Stomach (tissue), 9 donors: ENCODE measurements around the gene FARS2. TPM values are rescaled to one million over a fixed set of nuclear protein-coding genes. Genes with fewer than 3 reads are reported as not detected.

ENCODE experiments used
- DNase-seq, 2 donors: peaks; one replicate each; pipeline versions ENCODE4 v3.0.0 to v3.0.0-alpha.2; 2013 to 2019
- H3K27ac ChIP-seq, 5 donors: fragments of 200-600 bp in 4 of 5; sonication (generic) in 4 of 5; one replicate each; pipeline ENCODE4 v1.5.1; 2013 to 2019; ENCODE audit warnings: mild to moderate bottlenecking in 1 of 5, moderate library complexity in 1 of 5
- H3K27me3 ChIP-seq, 3 donors: fragments of 200-600 bp; sonication (generic); one replicate each; pipeline ENCODE4 v1.5.1; 2017 to 2019; ENCODE audit warnings: mixed run types in 1 of 3
- H3K36me3 ChIP-seq, 4 donors: fragments of 200-600 bp; sonication (generic); 1 replicate in 3 of 4; 2 replicates in 1 of 4; pipeline ENCODE4 v1.5.1; 2016 to 2019
- H3K4me1 ChIP-seq, 4 donors: fragments of 200-600 bp; sonication (generic); one replicate each; pipeline ENCODE4 v1.5.1; 2016 to 2019
- H3K4me3 ChIP-seq, 4 donors: fragments of 200-600 bp; sonication (generic) in 3 of 4; one replicate each; pipeline ENCODE4 v1.5.1; 2016 to 2019; ENCODE audit warnings: mild to moderate bottlenecking in 1 of 4
- H3K9me3 ChIP-seq, 4 donors: fragments of 200-600 bp; sonication (generic); one replicate each; pipeline ENCODE4 v1.5.1; 2016 to 2019
- EP300 ChIP-seq: sonication (generic); formaldehyde crosslinking; IDR thresholded peaks from one replicate; pipeline ENCODE4 v1.6.1; 2017; ENCODE audit warnings: antibody characterized with exemption
- POLR2A ChIP-seq, 4 donors: fragments of 450-650 bp; IDR thresholded peaks; one replicate each; pipeline ENCODE4 v1.6.1; 2016; ENCODE audit warnings: antibody characterized with exemption in 4 of 4, control low read depth in 2 of 4, mild to moderate bottlenecking in 1 of 4, moderate library complexity in 1 of 4
- POLR2AphosphoS5 ChIP-seq, 3 donors: sonication (generic); formaldehyde crosslinking; IDR thresholded peaks; one replicate each; pipeline ENCODE4 v1.6.1; 2016; ENCODE audit warnings: antibody characterized with exemption in 3 of 3
- WGBS, 5 donors: extraction: QIAGEN DNeasy Blood & Tissue Kit in 3 of 5; methylation state at CpG; one replicate each; pipeline versions ENCODE4 v1.1.5 to v1.1.7; 2013 to 2018; 5-methylcytosine and 5-hydroxymethylcytosine counted together
- intact Hi-C: fragments of 100-400 bp; cut with DNase I; formaldehyde crosslinking; loops from one replicate; pipeline ENCODE4 v1.15.1; 2023; ENCODE audit warnings: low total_unique reads
- polyA plus RNA-seq, 3 donors: library from polyadenylated mRNA; stranded (reverse); fragments of 200-250 nt; gene quantifications; one replicate each; pipeline ENCODE4 v1.2.3, GENCODE V29; 2013
- total RNA-seq, 5 donors: library from RNA; depleted of rRNA; stranded (reverse); fragments of >200 nt; gene quantifications; one replicate each; pipeline versions ENCODE4 v1.1.0 to v1.2.3, GENCODE V29; 2014 to 2016
- TF ChIP-seq, protein P1 (sequence below), 7 experiments: fragments of 450-650 bp in 4 of 7; fragments of 200-600 bp in 3 of 7; sonication (generic) in 3 of 7; IDR thresholded peaks; one replicate each; pipeline ENCODE4 v1.5.1; 2016 to 2019; ENCODE audit warnings: antibody characterized with exemption in 7 of 7, control low read depth in 2 of 7, mild to moderate bottlenecking in 1 of 7
- donor health status: healthy with polysubstance abuse.
- donor health status: Bipolar disorder and iron deficiency.
- donor health status: healthy.

Gene FARS2
- total and polyA plus RNA-seq, 8 donors: 3.8 to 47.8 (median 15.9) TPM

DNA sequence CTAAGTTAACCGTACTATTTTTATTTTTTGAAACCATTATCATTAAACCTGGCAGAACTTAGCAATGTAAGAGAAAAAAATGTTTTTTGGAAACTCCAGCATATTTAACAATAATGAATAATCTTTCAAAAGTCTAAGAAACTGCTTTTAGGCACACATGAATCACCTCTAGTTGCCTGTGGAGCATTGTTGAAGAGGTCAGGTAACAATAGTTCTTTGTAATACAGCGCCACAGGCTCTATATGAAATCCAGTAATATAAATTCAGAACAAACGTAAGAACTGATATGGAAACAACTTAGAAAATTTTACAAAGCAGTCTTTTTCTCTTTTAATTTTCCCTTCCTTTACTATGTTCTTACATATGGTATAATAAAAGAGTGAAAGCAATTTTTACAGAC, 10.9 kb upstream of the FARS2 start:
- intact Hi-C loops: no loop called here
- H3K4me3 ChIP-seq: no peak overlapping the region
- WGBS, 5 donors: 75 to 85% (median 80%) methylated on average over 3 of the region's 3 CpGs
- H3K27ac ChIP-seq: no peak overlapping the region
- TF ChIP-seq POLR2AphosphoS5 (IDR thresholded peaks at IDR 0.05) (no peak), EP300 (no peak), POLR2A (IDR thresholded peaks at IDR 0.05) (no peak)
- TF ChIP-seq, protein P1, sequence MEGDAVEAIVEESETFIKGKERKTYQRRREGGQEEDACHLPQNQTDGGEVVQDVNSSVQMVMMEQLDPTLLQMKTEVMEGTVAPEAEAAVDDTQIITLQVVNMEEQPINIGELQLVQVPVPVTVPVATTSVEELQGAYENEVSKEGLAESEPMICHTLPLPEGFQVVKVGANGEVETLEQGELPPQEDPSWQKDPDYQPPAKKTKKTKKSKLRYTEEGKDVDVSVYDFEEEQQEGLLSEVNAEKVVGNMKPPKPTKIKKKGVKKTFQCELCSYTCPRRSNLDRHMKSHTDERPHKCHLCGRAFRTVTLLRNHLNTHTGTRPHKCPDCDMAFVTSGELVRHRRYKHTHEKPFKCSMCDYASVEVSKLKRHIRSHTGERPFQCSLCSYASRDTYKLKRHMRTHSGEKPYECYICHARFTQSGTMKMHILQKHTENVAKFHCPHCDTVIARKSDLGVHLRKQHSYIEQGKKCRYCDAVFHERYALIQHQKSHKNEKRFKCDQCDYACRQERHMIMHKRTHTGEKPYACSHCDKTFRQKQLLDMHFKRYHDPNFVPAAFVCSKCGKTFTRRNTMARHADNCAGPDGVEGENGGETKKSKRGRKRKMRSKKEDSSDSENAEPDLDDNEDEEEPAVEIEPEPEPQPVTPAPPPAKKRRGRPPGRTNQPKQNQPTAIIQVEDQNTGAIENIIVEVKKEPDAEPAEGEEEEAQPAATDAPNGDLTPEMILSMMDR (IDR thresholded peaks at IDR 0.05): no peak
- no peak for DNase-seq
- peaks cover 0 to 20% (median 6%) of the 10 kb centered on the region in 4 donors for H3K36me3 ChIP-seq
- H3K9me3 ChIP-seq: no peaks in the 10 kb centered on the region
- no peaks in the 10 kb centered on the region for H3K27me3 ChIP-seq
- H3K4me1 ChIP-seq: no peaks in the 10 kb centered on the region

DNA sequence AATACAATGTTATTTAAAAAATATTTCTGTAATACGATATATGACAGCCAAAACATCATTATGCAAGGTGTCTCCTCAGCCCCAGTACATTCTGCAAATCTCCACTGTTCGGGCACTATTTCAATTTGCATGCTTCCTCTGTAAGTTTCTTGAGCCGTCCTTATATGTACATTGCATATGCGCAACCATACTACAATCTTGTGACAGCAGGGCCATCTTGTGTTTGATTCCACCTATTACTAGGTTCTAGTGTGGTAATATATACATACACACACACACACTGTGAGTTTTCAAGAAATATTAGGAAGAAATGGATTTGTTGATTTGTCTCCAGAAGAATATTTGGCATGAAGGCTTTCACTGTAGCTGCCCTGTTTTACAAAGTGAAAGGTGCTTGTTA, 10.4 kb upstream of the FARS2 start:
- Histone ChIP-seq H3K9me3 (no peaks in the 10 kb centered on the region), H3K4me3 (no peak overlapping the region), H3K4me1 (no peaks in the 10 kb centered on the region), H3K36me3 (peaks cover 0 to 20% (median 6%) of the 10 kb centered on the region in 4 donors), H3K27ac (no peak overlapping the region), H3K27me3 (no peaks in the 10 kb centered on the region)
- TF ChIP-seq POLR2AphosphoS5 (IDR thresholded peaks at IDR 0.05): no peak
- TF ChIP-seq EP300: no peak
- TF ChIP-seq, protein P1 (IDR thresholded peaks at IDR 0.05): no peak
- no peak for TF ChIP-seq POLR2A (IDR thresholded peaks at IDR 0.05)
- DNase-seq: peak in 1 of 2 donors; percentile 35
- WGBS, 5 donors: 81 to 94% (median 86%) methylated on average over 4 of the region's 4 CpGs
- intact Hi-C loops: no loop called here

DNA sequence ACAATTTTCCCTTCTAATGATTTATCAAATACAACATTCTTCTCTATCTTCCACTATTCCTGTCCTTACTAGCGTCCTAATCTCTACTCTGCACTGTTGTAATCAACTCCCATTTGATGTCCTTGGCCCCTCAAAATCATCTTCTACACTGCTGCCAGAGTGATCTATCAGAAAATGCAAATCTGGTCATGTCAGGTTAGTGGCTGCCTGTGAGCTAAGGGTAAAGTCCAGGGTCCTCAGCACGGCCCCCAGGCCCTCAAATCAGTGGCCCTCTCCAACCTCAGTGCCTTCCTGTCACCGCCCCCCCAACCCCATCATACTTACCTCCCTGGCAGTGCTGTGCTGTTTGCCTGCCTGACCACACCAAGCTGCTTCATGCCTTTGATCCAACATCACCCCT, 4.4 kb upstream of the FARS2 start:
- DNase-seq: no peak
- no peak for TF ChIP-seq POLR2AphosphoS5 (IDR thresholded peaks at IDR 0.05)
- TF ChIP-seq EP300: no peak
- no peak for TF ChIP-seq POLR2A (IDR thresholded peaks at IDR 0.05)
- TF ChIP-seq, protein P1 (IDR thresholded peaks at IDR 0.05): no peak
- WGBS, 5 donors: 85 to 91% (median 90%) methylated on average over 3 of the region's 3 CpGs
- Histone ChIP-seq H3K36me3 (peaks cover 0 to 16% (median 2%) of the 10 kb centered on the region in 4 donors), H3K9me3 (no peaks in the 10 kb centered on the region), H3K4me3 (no peak overlapping the region), H3K27ac (no peak overlapping the region), H3K27me3 (no peaks in the 10 kb centered on the region), H3K4me1 (peaks cover 0 to 17% (median 16%) of the 10 kb centered on the region in 4 donors)
- intact Hi-C loops: no loop called here

DNA sequence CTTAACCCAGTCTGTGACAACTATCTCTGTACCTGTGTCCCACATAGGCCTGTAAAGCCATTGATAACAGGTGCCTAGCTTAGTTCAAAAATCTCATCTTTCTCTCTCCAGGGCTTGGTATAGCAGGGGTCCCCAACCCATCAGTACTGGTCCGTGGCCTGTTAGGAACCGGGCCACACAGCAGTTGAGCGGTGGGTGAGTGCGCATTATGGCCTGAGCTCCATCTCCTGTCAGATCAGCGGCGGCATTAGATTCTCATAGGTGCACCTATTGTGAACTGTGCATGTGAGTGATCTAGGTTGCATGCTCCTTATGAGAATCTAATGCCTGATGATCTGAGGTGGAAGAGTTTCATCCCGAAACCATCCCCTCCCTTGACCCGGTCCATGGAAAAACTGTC, 3.9 kb upstream of the FARS2 start:
- 94 to 98% (median 96%) methylated on average over 8 of the region's 8 CpGs for WGBS, 5 donors
- intact Hi-C loops: no loop called here
- Histone ChIP-seq H3K27ac (no peak overlapping the region), H3K4me1 (peaks cover 3 to 22% (median 21%) of the 10 kb centered on the region in 4 donors), H3K27me3 (no peaks in the 10 kb centered on the region), H3K4me3 (no peak overlapping the region), H3K9me3 (no peaks in the 10 kb centered on the region), H3K36me3 (peaks cover 0 to 12% (median 2%) of the 10 kb centered on the region in 4 donors)
- TF ChIP-seq POLR2A (IDR thresholded peaks at IDR 0.05) (no peak), EP300 (no peak), POLR2AphosphoS5 (IDR thresholded peaks at IDR 0.05) (no peak)
- TF ChIP-seq, protein P1 (IDR thresholded peaks at IDR 0.05): no peak
- DNase-seq: no peak
